A673 (cell line): Measurements from ENCODE around the gene FAM222B.

Source experiments
- CTCF ChIP-seq: fragments of 300-800, 200-600 bp; sonication (generic); conservative IDR thresholded peaks from 2 replicates; pipeline ENCODE4 v1.5.1; 2017; ENCODE audit warnings: low read depth, mild to moderate bottlenecking, antibody characterized with exemption, low read length, moderate library complexity, mixed read lengths
- EZH2 ChIP-seq: fragments of 200-600 bp; sonication (generic); IDR thresholded peaks from 2 replicates; pipeline ENCODE4 v1.6.1; 2017; ENCODE audit warnings: borderline replicate concordance, low read depth, mild to moderate bottlenecking, mixed read lengths, antibody characterized with exemption, low read length; ENCODE audit not compliant: poor library complexity, severe bottlenecking

- TF ChIP-seq CTCF (no peak), EZH2 (no peak)
Observed at GRCh38 chr17:28714281-28714680, 128.3 kb downstream of the FAM222B start.
